Peyer's patch (tissue), 4 donors: Measurements from ENCODE around the gene MYO3B. TPM values are rescaled to one million over a fixed set of nuclear protein-coding genes. Genes with fewer than 3 reads are reported as not detected.

ENCODE experiments used
- DNase-seq, 3 donors: peaks; one replicate each; pipeline ENCODE4 v3.0.0-alpha.2; 2017 to 2019
- H3K27ac ChIP-seq, 4 donors: fragments of 200-600 bp; sonication (generic); one replicate each; pipeline ENCODE4 v1.5.1; 2016 to 2019
- H3K27me3 ChIP-seq, 2 donors: fragments of 200-600 bp; sonication (generic); one replicate each; pipeline ENCODE4 v1.5.1; 2019
- H3K36me3 ChIP-seq, 3 donors: fragments of 200-600 bp; sonication (generic); one replicate each; pipeline ENCODE4 v1.5.1; 2016 to 2019
- H3K4me1 ChIP-seq, 4 donors: fragments of 200-600 bp; sonication (generic); one replicate each; pipeline ENCODE4 v1.5.1; 2016 to 2019
- H3K4me3 ChIP-seq, 4 donors: fragments of 200-600 bp; sonication (generic); 1 replicate in 3 of 4; 2 replicates in 1 of 4; pipeline ENCODE4 v1.5.1; 2016 to 2019; ENCODE audit warnings: mild to moderate bottlenecking in 1 of 4
- H3K9me3 ChIP-seq, 4 donors: fragments of 200-600 bp; sonication (generic); one replicate each; pipeline ENCODE4 v1.5.1; 2016 to 2019; ENCODE audit warnings: mild to moderate bottlenecking in 1 of 4
- POLR2A ChIP-seq, 2 donors: fragments of 450-650 bp; IDR thresholded peaks; one replicate each; pipeline ENCODE4 v1.5.1; 2017; ENCODE audit warnings: antibody characterized with exemption in 2 of 2, mild to moderate bottlenecking in 2 of 2, moderate library complexity in 2 of 2
- total RNA-seq, 4 donors: library from RNA; depleted of rRNA; stranded (reverse); fragments of >200 nt; gene quantifications; one replicate each; pipeline ENCODE4 v1.1.0, GENCODE V29; 2016
- TF ChIP-seq, protein P1 (sequence below), 6 experiments: fragments of 450-650 bp in 4 of 6; fragments of 200-600 bp in 2 of 6; sonication (generic) in 1 of 6; IDR thresholded peaks; one replicate each; pipeline ENCODE4 v1.5.1; 2017 to 2019; ENCODE audit warnings: antibody characterized with exemption in 6 of 6, mild to moderate bottlenecking in 3 of 6, moderate library complexity in 1 of 6

Gene MYO3B
- total RNA-seq, 4 donors from 2014 or later, result not detected

DNA sequence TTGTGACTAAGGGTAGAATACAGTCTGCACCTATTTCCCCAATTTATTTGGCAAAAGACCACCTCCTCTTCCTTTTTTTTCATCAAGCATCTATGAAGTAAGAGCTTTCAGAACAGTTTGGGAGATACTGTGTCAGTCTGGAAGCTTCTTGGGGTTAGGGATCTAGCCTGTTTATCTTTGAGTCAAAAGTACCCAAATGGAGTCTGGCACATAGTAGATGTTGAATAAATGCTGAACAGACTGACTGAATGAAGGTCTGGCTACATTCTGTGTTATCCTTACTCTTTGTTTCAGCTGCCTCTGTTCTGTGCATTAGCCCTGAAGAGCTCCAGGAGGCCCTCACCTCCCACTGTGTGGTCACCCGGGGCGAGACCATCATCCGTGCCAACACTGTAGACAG is 223.2 kb downstream of the MYO3B start:
- DNase-seq, result no peak
- TF ChIP-seq, protein P1, sequence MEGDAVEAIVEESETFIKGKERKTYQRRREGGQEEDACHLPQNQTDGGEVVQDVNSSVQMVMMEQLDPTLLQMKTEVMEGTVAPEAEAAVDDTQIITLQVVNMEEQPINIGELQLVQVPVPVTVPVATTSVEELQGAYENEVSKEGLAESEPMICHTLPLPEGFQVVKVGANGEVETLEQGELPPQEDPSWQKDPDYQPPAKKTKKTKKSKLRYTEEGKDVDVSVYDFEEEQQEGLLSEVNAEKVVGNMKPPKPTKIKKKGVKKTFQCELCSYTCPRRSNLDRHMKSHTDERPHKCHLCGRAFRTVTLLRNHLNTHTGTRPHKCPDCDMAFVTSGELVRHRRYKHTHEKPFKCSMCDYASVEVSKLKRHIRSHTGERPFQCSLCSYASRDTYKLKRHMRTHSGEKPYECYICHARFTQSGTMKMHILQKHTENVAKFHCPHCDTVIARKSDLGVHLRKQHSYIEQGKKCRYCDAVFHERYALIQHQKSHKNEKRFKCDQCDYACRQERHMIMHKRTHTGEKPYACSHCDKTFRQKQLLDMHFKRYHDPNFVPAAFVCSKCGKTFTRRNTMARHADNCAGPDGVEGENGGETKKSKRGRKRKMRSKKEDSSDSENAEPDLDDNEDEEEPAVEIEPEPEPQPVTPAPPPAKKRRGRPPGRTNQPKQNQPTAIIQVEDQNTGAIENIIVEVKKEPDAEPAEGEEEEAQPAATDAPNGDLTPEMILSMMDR (IDR thresholded peaks at IDR 0.05), result no peak
- no peak for TF ChIP-seq POLR2A (IDR thresholded peaks at IDR 0.05)
- Histone ChIP-seq H3K27me3 (no peaks in the 10 kb centered on the region), H3K4me1 (no peaks in the 10 kb centered on the region), H3K27ac (no peak overlapping the region), H3K4me3 (no peak overlapping the region), H3K9me3 (no peaks in the 10 kb centered on the region), H3K36me3 (no peaks in the 10 kb centered on the region)

DNA sequence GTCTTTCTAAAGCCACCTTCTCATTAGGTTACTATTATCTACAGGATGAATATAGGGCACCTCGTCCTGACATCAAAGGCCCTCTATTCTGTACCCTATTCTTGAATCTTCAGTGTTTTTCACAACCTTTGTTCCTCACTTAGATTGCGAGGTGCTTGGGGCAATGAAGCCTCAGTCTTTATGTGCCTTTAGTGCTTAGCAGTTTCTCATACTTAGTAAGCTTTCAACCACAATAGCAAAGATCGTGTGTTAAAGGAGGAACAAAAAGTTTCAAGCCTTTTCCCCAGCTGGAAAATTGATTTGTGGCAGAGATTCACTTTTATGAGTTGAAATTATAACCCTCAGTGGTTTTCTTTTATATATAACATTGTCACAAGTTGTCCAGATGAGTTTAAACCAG is 226.9 kb downstream of the MYO3B start:
- Histone ChIP-seq H3K9me3 (no peaks in the 10 kb centered on the region), H3K4me1 (peaks cover 0 to 6% (median 0%) of the 10 kb centered on the region in 4 donors), H3K36me3 (no peaks in the 10 kb centered on the region), H3K4me3 (no peak overlapping the region), H3K27ac (no peak overlapping the region), H3K27me3 (no peaks in the 10 kb centered on the region)
- no peak for DNase-seq
- no peak for TF ChIP-seq POLR2A (IDR thresholded peaks at IDR 0.05)
- TF ChIP-seq, protein P1 (IDR thresholded peaks at IDR 0.05), result no peak

DNA sequence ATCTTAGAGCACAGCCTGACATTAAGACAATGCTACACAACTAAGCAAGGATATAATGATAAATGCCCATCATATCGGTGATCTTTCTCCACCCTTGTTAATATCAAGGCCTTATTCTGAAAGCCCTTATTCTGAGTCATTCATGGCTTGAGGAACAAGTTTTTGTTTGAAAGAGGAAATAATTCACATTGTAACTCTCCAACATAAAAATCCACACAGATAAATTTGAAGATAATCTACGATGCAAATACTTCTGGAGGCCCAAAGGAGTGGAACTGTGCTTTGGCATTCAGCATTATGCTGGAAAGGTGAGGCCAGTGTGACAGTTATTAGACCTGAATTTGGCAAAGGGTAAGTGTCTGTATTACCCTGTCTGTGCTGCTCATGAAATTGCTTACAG is 227.4 kb downstream of the MYO3B start:
- TF ChIP-seq POLR2A (IDR thresholded peaks at IDR 0.05), result no peak
- TF ChIP-seq, protein P1 (IDR thresholded peaks at IDR 0.05), result no peak
- Histone ChIP-seq H3K4me3 (no peak overlapping the region), H3K36me3 (no peaks in the 10 kb centered on the region), H3K4me1 (peaks cover 0 to 6% (median 0%) of the 10 kb centered on the region in 4 donors), H3K27ac (no peak overlapping the region), H3K9me3 (no peaks in the 10 kb centered on the region), H3K27me3 (no peaks in the 10 kb centered on the region)
- no peak for DNase-seq

DNA sequence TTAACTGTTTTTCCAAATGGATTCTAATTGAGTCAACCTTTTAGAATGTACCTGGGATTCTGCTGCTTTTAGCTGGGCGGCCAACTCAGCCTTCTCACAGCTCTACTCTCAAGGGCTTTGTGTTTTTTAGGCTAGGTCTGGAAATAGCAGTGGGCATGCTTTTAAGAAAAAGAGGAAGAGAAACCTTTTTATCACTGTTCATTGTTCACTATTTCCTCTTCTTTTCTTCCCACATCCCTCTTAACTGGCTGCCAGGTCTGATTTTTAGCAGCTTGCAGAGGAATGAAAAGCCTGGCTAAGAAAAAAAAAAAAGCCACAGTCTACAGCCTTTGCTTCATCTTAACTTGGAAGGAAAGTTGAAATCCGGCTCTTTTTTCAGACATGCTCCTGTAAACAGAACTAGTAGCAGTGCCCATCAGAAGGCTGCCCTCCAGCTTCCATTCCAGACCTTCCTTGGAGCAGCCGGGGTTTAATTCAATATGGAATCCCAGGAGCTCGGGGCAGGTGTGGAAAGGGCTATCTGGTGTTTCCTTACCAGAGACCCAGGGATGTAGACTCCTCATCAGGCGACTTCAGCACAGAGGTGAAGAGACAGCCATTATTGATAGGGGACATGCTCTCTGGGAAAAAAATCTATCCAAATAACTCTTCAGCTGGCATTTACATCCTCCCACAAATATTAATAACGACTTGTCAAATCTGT is 230.7 kb downstream of the MYO3B start:
- H3K36me3 ChIP-seq, result no peaks in the 10 kb centered on the region
- TF ChIP-seq, protein P1 (IDR thresholded peaks at IDR 0.05), result no peak
- no peak for TF ChIP-seq POLR2A (IDR thresholded peaks at IDR 0.05)
- no peaks in the 10 kb centered on the region for H3K27me3 ChIP-seq
- no peak overlapping the region for H3K4me3 ChIP-seq
- no peaks in the 10 kb centered on the region for H3K9me3 ChIP-seq
- H3K4me1 ChIP-seq, result peaks cover 0 to 6% (median 0%) of the 10 kb centered on the region in 4 donors
- no peak overlapping the region for H3K27ac ChIP-seq
- DNase-seq, result no peak

DNA sequence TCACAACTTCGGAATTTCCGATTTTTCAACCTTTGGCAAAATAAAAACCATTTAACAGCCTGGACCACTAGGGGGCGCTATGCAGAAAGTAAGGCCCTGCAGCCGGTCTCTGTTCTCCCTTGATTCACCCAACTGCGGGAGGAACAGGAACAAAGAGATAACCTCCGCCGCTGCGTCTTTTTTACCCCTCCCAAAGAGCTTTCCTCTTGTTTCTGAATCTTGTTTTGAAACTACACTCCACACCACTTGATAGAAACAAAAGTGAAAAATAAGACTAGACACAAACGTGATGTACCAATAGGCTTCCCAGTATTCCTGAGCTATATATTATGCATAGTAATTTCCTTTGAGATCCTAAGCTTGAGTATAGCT is 231.2 kb downstream of the MYO3B start:
- Histone ChIP-seq H3K27ac (no peak overlapping the region), H3K36me3 (no peaks in the 10 kb centered on the region), H3K4me3 (no peak overlapping the region), H3K9me3 (no peaks in the 10 kb centered on the region), H3K4me1 (peaks cover 0 to 6% (median 0%) of the 10 kb centered on the region in 4 donors), H3K27me3 (no peaks in the 10 kb centered on the region)
- TF ChIP-seq, protein P1 (IDR thresholded peaks at IDR 0.05), result peak; percentile 49 to 89 (median 75)
- TF ChIP-seq POLR2A (IDR thresholded peaks at IDR 0.05), result no peak
- peak; percentile 56 to 91 (median 57) for DNase-seq
